GM10248 (cell line): ENCODE data around the gene MYH15.

ENCODE experiments used
- CTCF ChIA-PET: fragments of 300-600 bp; sonication (Branson Sonifier 250); formaldehyde crosslinking; extraction: SDS; loops from one replicate; lab custom pipeline; 2021; ENCODE audit warnings: antibody characterized with exemption; lab: Yijun Ruan, JAX
- POLR2A ChIA-PET: fragments of 350-650 bp; sonication (Branson Sonifier 250); formaldehyde crosslinking; extraction: SDS; loops from one replicate; lab custom pipeline; 2020; ENCODE audit warnings: antibody characterized with exemption; lab: Yijun Ruan, JAX
- DNase-seq: peaks from one replicate; pipeline ENCODE4 v3.0.0; 2012; ENCODE audit errors: extremely low spot score
- CTCF ChIP-seq: IDR thresholded peaks from 2 replicates; pipeline ENCODE4 v1.5.1; 2012; ENCODE audit warnings: mild to moderate bottlenecking, low read depth; ENCODE audit errors: extremely low read depth, missing control alignments, control extremely low read depth

Gene MYH15

GRCh38 chr3:108438542-108438941 is 71.9 kb downstream of the MYH15 start:
- no peak for TF ChIP-seq CTCF
- CTCF ChIA-PET: interaction anchor here (1.6 to 2.9 kb wide), 4 partner anchors 9 to 39 kb away, joined by 4 to 12 read pairs (median 9); no protein-coding TSS in a partner anchor
- POLR2A ChIA-PET: no interaction called here
- DNase-seq: no peak

- CTCF ChIA-PET: interaction anchor here (1.6 to 2.9 kb wide), 4 partner anchors 10 to 40 kb away, joined by 4 to 12 read pairs (median 9); no protein-coding TSS in a partner anchor
- no peak for TF ChIP-seq CTCF
- POLR2A ChIA-PET: no interaction called here
- DNase-seq: no peak
Measured at GRCh38 chr3:108437439-108437838, 73.0 kb downstream of the MYH15 start.

GRCh38 chr3:108433928-108434327 is 76.5 kb downstream of the MYH15 start:
- no peak for DNase-seq
- TF ChIP-seq CTCF: no peak
- ChIA-PET CTCF (no interaction called here), POLR2A (no interaction called here)

- POLR2A ChIA-PET: no interaction called here
Measured at GRCh38 chr3:108432431-108432830, 78.0 kb downstream of the MYH15 start.

GRCh38 chr3:108430540-108430939 is 79.9 kb downstream of the MYH15 start:
- CTCF ChIA-PET: interaction anchor here (0.9 to 1.6 kb wide), 6 partner anchors 9 to 27 kb away, joined by 3 to 5 read pairs (median 3); no protein-coding TSS in a partner anchor

More at GRCh38 chr3:108432431-108432830, 78.0 kb downstream of the MYH15 start:
- DNase-seq: no peak
- CTCF ChIA-PET: no interaction called here
- TF ChIP-seq CTCF: no peak

GRCh38 chr3:108428586-108428985 is 81.8 kb downstream of the MYH15 start:
- POLR2A ChIA-PET: no interaction called here

More at GRCh38 chr3:108430540-108430939, 79.9 kb downstream of the MYH15 start:
- no peak for TF ChIP-seq CTCF
- POLR2A ChIA-PET: no interaction called here
- no peak for DNase-seq

More at GRCh38 chr3:108428586-108428985, 81.8 kb downstream of the MYH15 start:
- CTCF ChIA-PET: interaction anchor here (0.7 to 1.6 kb wide), 8 partner anchors 9 to 672 kb away, joined by 3 to 7 read pairs (median 3); no protein-coding TSS in a partner anchor
- no peak for DNase-seq
- no peak for TF ChIP-seq CTCF
